Fibroblast of lung (primary cell): ENCODE results near the gene PRKCD. TPM values are rescaled to one million over a fixed set of nuclear protein-coding genes. Genes with fewer than 3 reads are reported as not detected.

Experiments used
- DNase-seq, 2 donors: peaks; one replicate each; pipeline versions ENCODE4 v3.0.0 to v3.0.0-alpha.2; 2010; ENCODE audit warnings: low read depth in 2 of 2
- H2AFZ ChIP-seq: 2 replicates; pipeline ENCODE4 v1.5.1; 2012; ENCODE audit warnings: low read length, control low read depth, inconsistent platforms
- H3K27ac ChIP-seq: 2 replicates; pipeline ENCODE4 v1.5.1; 2011; ENCODE audit warnings: low read length, control low read depth; ENCODE audit not compliant: insufficient read depth
- H3K27me3 ChIP-seq: 2 replicates; pipeline ENCODE4 v1.5.1; 2011; ENCODE audit warnings: mild to moderate bottlenecking, low read length; ENCODE audit not compliant: control insufficient read depth, insufficient read depth
- H3K36me3 ChIP-seq: 2 replicates; pipeline ENCODE4 v1.5.1; 2011; ENCODE audit warnings: low read length; ENCODE audit not compliant: control insufficient read depth, insufficient read depth
- H3K4me1 ChIP-seq: 2 replicates; pipeline ENCODE4 v1.5.1; 2011; ENCODE audit warnings: low read length; ENCODE audit not compliant: control insufficient read depth, insufficient read depth; ENCODE audit errors: extremely low read depth
- H3K4me2 ChIP-seq: 2 replicates; pipeline ENCODE4 v1.5.1; 2011; ENCODE audit warnings: low read length, control low read depth; ENCODE audit not compliant: insufficient read depth; ENCODE audit errors: extremely low read depth
- H3K4me3 ChIP-seq, 4 experiments: fragments of 200-600 bp in 1 of 4; sonication (generic) in 1 of 4; replicated peaks in 1 of 4; 2 replicates each; pipeline ENCODE4 v1.5.1; 2011 to 2016; ENCODE audit warnings: low read length in 4 of 4, low read depth in 3 of 4, mild to moderate bottlenecking in 3 of 4, control low read depth in 2 of 4, inconsistent platforms in 1 of 4, mixed read lengths in 1 of 4; ENCODE audit not compliant: insufficient read depth in 1 of 4; ENCODE audit errors: control extremely low read depth in 1 of 4
- H3K79me2 ChIP-seq: 2 replicates; pipeline ENCODE4 v1.5.1; 2012; ENCODE audit warnings: mild to moderate bottlenecking, low read length, inconsistent platforms; ENCODE audit not compliant: control insufficient read depth, insufficient read depth
- H3K9ac ChIP-seq: 2 replicates; pipeline ENCODE4 v1.5.1; 2011; ENCODE audit warnings: mild to moderate bottlenecking, low read length, control low read depth; ENCODE audit not compliant: insufficient read depth
- H3K9me3 ChIP-seq: 2 replicates; pipeline ENCODE4 v1.5.1; 2012; ENCODE audit warnings: low read depth, low read length; ENCODE audit not compliant: control insufficient read depth, insufficient read depth
- H4K20me1 ChIP-seq: 2 replicates; pipeline ENCODE4 v1.5.1; 2011; ENCODE audit warnings: low read length; ENCODE audit not compliant: control insufficient read depth, insufficient read depth; ENCODE audit errors: extremely low read depth
- EZH2 ChIP-seq: IDR thresholded peaks from 2 replicates; pipeline ENCODE4 v1.5.1; 2012; ENCODE audit warnings: low read length, control low read depth, mild to moderate bottlenecking; ENCODE audit errors: missing control alignments
- polyA plus RNA-seq, 2 donors: library from polyadenylated mRNA; depleted of rRNA in 1 of 2; stranded (reverse) in 1 of 2; unstranded in 1 of 2; fragments of >200 nt; gene quantifications; 2 replicates each; pipeline ENCODE4 v1.2.1, GENCODE V29; 2011 to 2012; ENCODE audit warnings: missing spikeins in 1 of 2
- total RNA-seq: library from RNA; depleted of rRNA; stranded (reverse); fragments of >200 nt; gene quantifications from 2 replicates; pipeline ENCODE4 v1.2.1, GENCODE V29; 2014
- TF ChIP-seq, protein P1 (sequence below), 2 donors: IDR thresholded peaks in 1 of 2; conservative IDR thresholded peaks in 1 of 2; 1 replicate in 1 of 2; 2 replicates in 1 of 2; pipeline ENCODE4 v1.5.1; 2011 to 2012; ENCODE audit warnings: low read length in 2 of 2, control low read depth in 1 of 2, inconsistent platforms in 1 of 2, low read depth in 1 of 2, mild to moderate bottlenecking in 1 of 2

The PRKCD gene
- total and polyA plus RNA-seq, 2 donors (not counting 1 experiment from before 2014, with no cell fraction given) = 3.8 to 21.2 TPM

- H3K4me1 ChIP-seq = no peaks in the 10 kb centered on the region
- no peak overlapping the region for H2AFZ ChIP-seq
- H3K9ac ChIP-seq = no peak overlapping the region
- H3K36me3 ChIP-seq = peaks cover 14% of the 10 kb centered on the region
- no peaks in the 10 kb centered on the region for H3K79me2 ChIP-seq
- DNase-seq = peak; percentile 60 to 76
- H3K9me3 ChIP-seq = no peaks in the 10 kb centered on the region
- no peak for TF ChIP-seq EZH2
- TF ChIP-seq, protein P1, sequence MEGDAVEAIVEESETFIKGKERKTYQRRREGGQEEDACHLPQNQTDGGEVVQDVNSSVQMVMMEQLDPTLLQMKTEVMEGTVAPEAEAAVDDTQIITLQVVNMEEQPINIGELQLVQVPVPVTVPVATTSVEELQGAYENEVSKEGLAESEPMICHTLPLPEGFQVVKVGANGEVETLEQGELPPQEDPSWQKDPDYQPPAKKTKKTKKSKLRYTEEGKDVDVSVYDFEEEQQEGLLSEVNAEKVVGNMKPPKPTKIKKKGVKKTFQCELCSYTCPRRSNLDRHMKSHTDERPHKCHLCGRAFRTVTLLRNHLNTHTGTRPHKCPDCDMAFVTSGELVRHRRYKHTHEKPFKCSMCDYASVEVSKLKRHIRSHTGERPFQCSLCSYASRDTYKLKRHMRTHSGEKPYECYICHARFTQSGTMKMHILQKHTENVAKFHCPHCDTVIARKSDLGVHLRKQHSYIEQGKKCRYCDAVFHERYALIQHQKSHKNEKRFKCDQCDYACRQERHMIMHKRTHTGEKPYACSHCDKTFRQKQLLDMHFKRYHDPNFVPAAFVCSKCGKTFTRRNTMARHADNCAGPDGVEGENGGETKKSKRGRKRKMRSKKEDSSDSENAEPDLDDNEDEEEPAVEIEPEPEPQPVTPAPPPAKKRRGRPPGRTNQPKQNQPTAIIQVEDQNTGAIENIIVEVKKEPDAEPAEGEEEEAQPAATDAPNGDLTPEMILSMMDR (conservative IDR thresholded peaks at IDR 0.05 in 1 of 2, IDR thresholded peaks at IDR 0.05 in 1 of 2; ENCODE audit: low read depth in 1 of 2, low read length in 2 of 2) = peak; percentile 91 to 97
- H3K27me3 ChIP-seq = no peaks in the 10 kb centered on the region
- no peak overlapping the region for H3K4me2 ChIP-seq
- H4K20me1 ChIP-seq = no peaks in the 10 kb centered on the region
- no peak overlapping the region for H3K4me3 ChIP-seq
- no peak overlapping the region for H3K27ac ChIP-seq
Measured at GRCh38 chr3:53219895-53220483, 59.0 kb downstream of the PRKCD start.

GRCh38 chr3:53221345-53221744 is 60.3 kb downstream of the PRKCD start:
- Histone ChIP-seq H3K4me1 (no peaks in the 10 kb centered on the region), H4K20me1 (no peaks in the 10 kb centered on the region), H3K4me3 (no peak overlapping the region), H3K9me3 (no peaks in the 10 kb centered on the region), H3K27me3 (no peaks in the 10 kb centered on the region), H2AFZ (no peak overlapping the region), H3K9ac (no peak overlapping the region), H3K4me2 (no peak overlapping the region), H3K27ac (no peak overlapping the region), H3K79me2 (no peaks in the 10 kb centered on the region), H3K36me3 (peaks cover 24% of the 10 kb centered on the region)
- DNase-seq = no peak
- no peak for TF ChIP-seq EZH2
- TF ChIP-seq, protein P1 (conservative IDR thresholded peaks at IDR 0.05 in 1 of 2, IDR thresholded peaks at IDR 0.05 in 1 of 2; ENCODE audit: low read depth in 1 of 2, low read length in 2 of 2) = no peak

DNA sequence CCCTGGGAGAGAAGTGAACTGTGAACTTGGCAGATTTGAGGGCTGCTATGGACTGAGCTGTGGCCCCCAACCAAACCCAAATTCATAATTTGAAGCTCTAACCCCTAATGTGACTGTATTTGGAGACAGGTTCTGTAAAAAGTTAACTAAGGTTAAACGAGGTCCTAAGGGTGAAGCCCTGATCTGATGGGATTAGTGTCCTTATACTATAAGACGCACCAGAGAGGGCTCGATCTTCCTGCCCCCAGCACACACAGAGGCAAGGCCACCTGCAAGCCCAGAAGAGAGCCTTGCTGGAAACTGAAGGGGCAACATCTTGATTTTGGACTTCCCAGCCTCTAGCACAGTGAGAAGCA is 60.8 kb downstream of the PRKCD start:
- no peak for DNase-seq
- Histone ChIP-seq H3K36me3 (peaks cover 29% of the 10 kb centered on the region), H2AFZ (no peak overlapping the region), H3K27ac (no peak overlapping the region), H3K4me2 (no peak overlapping the region), H3K9me3 (no peaks in the 10 kb centered on the region), H3K9ac (no peak overlapping the region), H3K4me3 (no peak overlapping the region), H3K4me1 (no peaks in the 10 kb centered on the region), H4K20me1 (no peaks in the 10 kb centered on the region), H3K27me3 (no peaks in the 10 kb centered on the region), H3K79me2 (no peaks in the 10 kb centered on the region)
- TF ChIP-seq, protein P1 (conservative IDR thresholded peaks at IDR 0.05 in 1 of 2, IDR thresholded peaks at IDR 0.05 in 1 of 2; ENCODE audit: low read depth in 1 of 2, low read length in 2 of 2) = no peak
- no peak for TF ChIP-seq EZH2
